Measurements from ENCODE around the gene ERG.
A peak's percentile ranks its signal among the peaks of the same experiment; 100 is the strongest.

The ERG gene

GRCh38 chr21:38355992-38356781 is 142.1 kb downstream of the ERG start:
- in situ Hi-C loops (cut with HindIII; ENCODE audit: low sequenced_read_pairs): loop anchor here (25.0 kb wide), 2 partner anchors 194 to 644 kb away; no protein-coding TSS in a partner anchor
- peak; percentile 99 for TF ChIP-seq CTCF (IDR thresholded peaks at IDR 0.05; ENCODE audit: low read depth, low read length, missing control alignments)
- H3K4me3 ChIP-seq (ENCODE audit: low read depth, low read length): no peak overlapping the region
- peak; percentile 49 for DNase-seq (ENCODE audit: low read depth)

GRCh38 chr21:38355353-38355752 is 142.9 kb downstream of the ERG start:
- TF ChIP-seq CTCF (IDR thresholded peaks at IDR 0.05; ENCODE audit: low read depth, low read length, missing control alignments): no peak
- in situ Hi-C loops (cut with HindIII; ENCODE audit: low sequenced_read_pairs): loop anchor here (25.0 kb wide), 2 partner anchors 193 to 643 kb away; no protein-coding TSS in a partner anchor
- no peak overlapping the region for H3K4me3 ChIP-seq (ENCODE audit: low read depth, low read length)
- no peak for DNase-seq (ENCODE audit: low read depth)

GRCh38 chr21:38354746-38355145 is 143.5 kb downstream of the ERG start:
- in situ Hi-C loops (cut with HindIII; ENCODE audit: low sequenced_read_pairs): loop anchor here (25.0 kb wide), 2 partner anchors 192 to 642 kb away; no protein-coding TSS in a partner anchor
- no peak for TF ChIP-seq CTCF (IDR thresholded peaks at IDR 0.05; ENCODE audit: low read depth, low read length, missing control alignments)
- no peak overlapping the region for H3K4me3 ChIP-seq (ENCODE audit: low read depth, low read length)
- DNase-seq (ENCODE audit: low read depth): no peak

DNA sequence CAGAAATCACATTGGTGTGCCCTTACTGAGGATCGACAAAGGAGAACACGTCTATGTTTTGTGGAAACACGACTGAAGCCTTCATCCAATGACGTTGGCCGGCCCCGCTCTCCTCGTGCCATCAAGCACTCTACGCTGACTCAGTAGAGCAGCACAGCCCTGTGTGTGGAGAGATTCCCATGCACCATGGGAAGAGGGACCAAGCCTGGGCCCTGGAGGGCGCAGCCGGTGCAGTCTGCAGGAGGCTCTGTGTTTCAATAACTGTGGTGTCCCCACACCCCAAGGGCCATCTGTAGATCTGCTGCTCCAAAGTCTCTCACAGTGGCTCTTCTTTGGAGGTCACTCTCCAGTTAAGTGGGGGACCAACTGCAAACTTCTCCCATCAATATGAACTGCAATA is 144.0 kb downstream of the ERG start:
- DNase-seq (ENCODE audit: low read depth): no peak
- no peak overlapping the region for H3K4me3 ChIP-seq (ENCODE audit: low read depth, low read length)
- in situ Hi-C loops (cut with HindIII; ENCODE audit: low sequenced_read_pairs): loop anchor here (25.0 kb wide), 2 partner anchors 192 to 642 kb away; no protein-coding TSS in a partner anchor
- TF ChIP-seq CTCF (IDR thresholded peaks at IDR 0.05; ENCODE audit: low read depth, low read length, missing control alignments): no peak

DNA sequence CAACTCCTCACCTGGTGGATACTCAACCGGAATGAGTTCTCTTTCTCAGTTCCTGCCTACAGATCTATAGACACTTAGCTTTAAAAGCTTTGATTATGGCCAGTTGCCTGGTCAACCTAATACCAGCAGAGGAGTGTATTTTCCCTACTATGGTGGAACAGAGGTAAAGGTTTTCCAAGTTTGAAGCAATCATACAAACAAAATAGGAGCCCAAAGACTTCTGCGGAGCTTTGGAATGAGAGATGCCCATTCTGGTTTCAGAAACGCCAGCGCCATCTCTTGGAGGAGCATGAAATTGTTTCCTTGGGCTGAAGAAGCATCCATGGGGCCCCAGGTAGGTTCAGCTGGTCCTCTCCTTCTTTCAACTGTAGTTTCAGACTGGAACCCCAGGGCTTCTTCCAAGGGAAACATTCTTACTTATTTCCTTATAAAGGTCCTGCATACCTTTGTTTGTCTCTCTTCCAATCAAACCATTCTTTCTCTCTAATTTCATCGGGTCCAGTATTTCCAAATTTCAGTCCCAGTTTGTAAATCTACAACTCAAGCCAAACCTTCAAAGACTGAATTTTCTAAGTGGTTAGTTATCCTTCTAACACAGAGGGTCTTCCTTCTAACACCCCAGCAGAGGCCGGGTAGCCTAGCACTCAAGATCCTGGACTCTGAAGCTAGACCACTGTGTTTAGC is 145.6 kb downstream of the ERG start:
- no peak overlapping the region for H3K4me3 ChIP-seq (ENCODE audit: low read depth, low read length)
- TF ChIP-seq CTCF (IDR thresholded peaks at IDR 0.05; ENCODE audit: low read depth, low read length, missing control alignments): peak; percentile 90
- peak; percentile 76 for DNase-seq (ENCODE audit: low read depth)
- in situ Hi-C loops (cut with HindIII; ENCODE audit: low sequenced_read_pairs): loop anchor here (25.0 kb wide), 2 partner anchors 190 to 640 kb away; no protein-coding TSS in a partner anchor

DNA sequence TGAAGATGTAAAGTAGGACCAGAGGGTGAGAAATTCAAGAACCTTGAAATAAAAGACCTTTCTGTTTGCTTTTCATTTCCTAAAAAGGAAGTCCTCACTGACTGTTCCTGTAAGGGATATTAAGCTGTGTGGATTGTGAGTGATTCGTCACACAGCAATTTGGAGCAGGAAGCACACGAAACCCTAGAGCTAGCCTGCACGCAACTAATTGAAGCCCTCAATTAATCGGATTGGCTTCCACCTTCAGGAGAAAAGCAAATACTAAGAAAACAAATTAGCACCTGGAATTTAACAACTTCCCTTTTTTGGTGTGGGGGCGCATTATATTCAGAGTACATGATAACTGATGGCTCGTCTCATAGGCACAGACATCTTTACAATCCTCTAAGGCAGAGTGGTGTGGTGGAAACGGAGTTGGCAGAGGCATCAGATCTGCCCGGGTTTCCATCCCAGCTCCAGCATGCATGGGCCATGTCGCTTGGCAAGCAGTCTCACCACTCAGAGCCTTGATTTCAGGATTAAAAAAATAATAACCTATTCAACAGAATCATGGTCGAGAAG is 146.2 kb downstream of the ERG start:
- no peak overlapping the region for H3K4me3 ChIP-seq (ENCODE audit: low read depth, low read length)
- no peak for TF ChIP-seq CTCF (IDR thresholded peaks at IDR 0.05; ENCODE audit: low read depth, low read length, missing control alignments)
- DNase-seq (ENCODE audit: low read depth): peak; percentile 77
- in situ Hi-C loops (cut with HindIII; ENCODE audit: low sequenced_read_pairs): loop anchor here (25.0 kb wide), 2 partner anchors 190 to 640 kb away; no protein-coding TSS in a partner anchor

Measured in astrocyte of the cerebellum (primary cell).